Activated naive CD4-positive, alpha-beta T cell treated with anti-CD3 and anti-CD28 coated beads, Interleukin-2, amount 50 U/mL, for 16 hours (primary cell): ENCODE data around the gene GYPC.

Experiments used
- DNase-seq: peaks from one replicate; pipeline ENCODE4 v3.0.0-alpha.2; 2020

The GYPC gene

GRCh38 chr2:126736133-126736874 is 80.3 kb downstream of the GYPC start:
- DNase-seq, result no peak

DNA sequence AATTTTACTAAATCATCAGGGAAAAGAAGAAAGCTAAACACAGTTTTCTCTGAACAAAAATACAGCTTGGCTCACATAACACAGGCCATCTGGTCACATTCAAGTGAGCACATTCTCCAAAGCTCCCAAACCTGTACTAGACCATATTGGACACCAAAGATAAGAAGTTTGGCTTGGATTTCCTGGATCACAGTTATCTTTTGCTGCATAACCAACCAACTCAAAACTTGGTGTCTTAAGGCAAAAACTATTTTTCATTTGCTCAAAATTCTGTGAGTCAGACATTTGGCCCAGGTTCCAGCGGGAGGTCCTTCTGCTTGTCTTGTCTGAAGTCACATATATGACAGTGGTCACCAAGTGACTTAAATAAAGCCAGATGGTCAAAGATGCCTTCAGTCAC is 83.2 kb downstream of the GYPC start:
- DNase-seq, result no peak

DNA sequence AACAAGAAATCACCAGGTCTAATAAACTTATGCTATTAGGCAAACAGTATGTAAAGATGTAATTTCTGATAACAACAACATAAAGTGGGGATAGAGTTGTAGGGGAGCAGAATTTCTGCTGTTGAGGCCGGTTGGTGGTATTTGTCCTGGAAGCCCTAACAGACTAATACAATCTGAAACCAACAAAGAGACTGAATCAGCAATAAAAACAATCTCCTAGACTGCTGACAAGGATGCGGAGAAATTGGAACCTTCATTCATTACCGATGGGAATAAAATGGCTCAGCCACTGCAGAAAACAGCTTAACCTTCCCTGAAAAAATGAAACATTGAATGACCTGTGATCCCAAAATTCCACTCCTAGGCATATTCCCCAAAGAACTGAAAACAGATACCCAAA is 88.7 kb downstream of the GYPC start:
- no peak for DNase-seq
